ENCODE results near the gene GDF2. TPM values are rescaled to one million over a fixed set of nuclear protein-coding genes. Genes with fewer than 3 reads are reported as not detected.

Gene GDF2
- total and polyA plus RNA-seq, 2 of the 4 experiments (the other 2 are of a cell fraction): under 0.01 TPM; not detected in 1

- 85% methylated on average over 4 of the region's 5 CpGs; no CpG with 5 or more reads in 1 of the 2 experiments for WGBS, 2 experiments (ENCODE audit: extremely low coverage in 2 of 2, insufficient read length in 1 of 2)
- no peak overlapping the region for H2BK15ac ChIP-seq (ENCODE audit: low read depth, low read length)
- no peaks in the 10 kb centered on the region for H3K79me1 ChIP-seq (ENCODE audit: low read depth in 1 of 2, low read length in 2 of 2)
- no peak overlapping the region for H3K4me3 ChIP-seq (ENCODE audit: insufficient read depth, low read depth, low read length)
- ChIA-PET CTCF (no interaction called here), POLR2A (ENCODE audit: unreplicated experiment) (interaction anchor here (0.6 kb wide), 1 partner anchor 43 kb away, joined by 3 read pairs; no protein-coding TSS in a partner anchor)
- DNase-seq: no peak
- no peak overlapping the region for H2BK5ac ChIP-seq (ENCODE audit: low read depth, low read length, poor library complexity, severe bottlenecking)
- H3K14ac ChIP-seq (replicated peaks; ENCODE audit: low read depth, low read length): no peak overlapping the region
- no peak overlapping the region for H2AFZ ChIP-seq (replicated peaks; ENCODE audit: low read length, poor library complexity)
- no peak overlapping the region for H2AK5ac ChIP-seq (ENCODE audit: low read depth, low read length)
- H4K5ac ChIP-seq (ENCODE audit: low read depth, low read length): no peak overlapping the region
- H4K91ac ChIP-seq (ENCODE audit: insufficient read depth, low read depth, low read length): no peak overlapping the region
- intact Hi-C loops (cut with micrococcal nuclease) (loop anchor here (10.0 kb wide), 1 partner anchor 321 kb away; no protein-coding TSS in a partner anchor), dilution Hi-C loops (cut with HindIII; ENCODE audit: low sequenced_read_pairs, unreplicated experiment) (no loop called here), in situ Hi-C loops (cut with MboI; ENCODE audit: low sequenced_read_pairs) (no loop called here)
- no peak overlapping the region for H3K4ac ChIP-seq (ENCODE audit: low read depth, low read length)
- TF ChIP-seq RFX5 (IDR thresholded peaks at IDR 0.05; ENCODE audit: low read depth, low read length): no peak
- no peak for TF ChIP-seq CHD1 (IDR thresholded peaks at IDR 0.05; ENCODE audit: low read depth, low read length)
- no peak for TF ChIP-seq CEBPB (IDR thresholded peaks at IDR 0.05; ENCODE audit: low read depth, low read length)
- TF ChIP-seq FOS (IDR thresholded peaks at IDR 0.05; ENCODE audit: low read depth, low read length): no peak
- TF ChIP-seq USF2 (IDR thresholded peaks at IDR 0.05; ENCODE audit: low read depth, low read length): no peak
- no peak for TF ChIP-seq SMC3 (IDR thresholded peaks at IDR 0.05; ENCODE audit: low read depth, low read length)
- TF ChIP-seq MAZ (IDR thresholded peaks at IDR 0.05; ENCODE audit: borderline replicate concordance, low read depth, low read length): no peak
- no peak for TF ChIP-seq RCOR1 (IDR thresholded peaks at IDR 0.05; ENCODE audit: insufficient replicate concordance, low read length)
- no peak for TF ChIP-seq MAFK (IDR thresholded peaks at IDR 0.05; ENCODE audit: low read depth, low read length)
- H2AK9ac ChIP-seq (replicated peaks; ENCODE audit: low read depth, low read length, poor library complexity): no peak overlapping the region
- H3K9me3 ChIP-seq (ENCODE audit: control insufficient read depth, insufficient read depth, low read length): no peaks in the 10 kb centered on the region
- no peak overlapping the region for H2BK120ac ChIP-seq (ENCODE audit: low read depth, low read length)
- no peak for ATAC-seq (ENCODE audit: low read depth)
- BruUV-seq (replicated peaks): no TSS peak
- H3K36me3 ChIP-seq (ENCODE audit: control insufficient read depth, insufficient read depth, low read length): no peaks in the 10 kb centered on the region
- no peak overlapping the region for H3K4me2 ChIP-seq (ENCODE audit: low read depth, low read length)
- no peaks in the 10 kb centered on the region for H3K9me1 ChIP-seq (ENCODE audit: insufficient read depth, low read length)
- no peaks in the 10 kb centered on the region for H4K20me1 ChIP-seq (ENCODE audit: insufficient read depth, low read length)
- H3K18ac ChIP-seq (ENCODE audit: low read depth, low read length): no peak overlapping the region
- no peak overlapping the region for H4K8ac ChIP-seq (ENCODE audit: low read depth in 2 of 2, low read length in 2 of 2)
- H3K23ac ChIP-seq (ENCODE audit: low read depth, low read length): no peak overlapping the region
- H3K9ac ChIP-seq (ENCODE audit: low read depth, low read length): no peak overlapping the region
- peaks cover 16% of the 10 kb centered on the region for H3K27me3 ChIP-seq (ENCODE audit: control insufficient read depth, insufficient read depth, low read length)
- no peak overlapping the region for H3K56ac ChIP-seq (ENCODE audit: extremely low read depth, insufficient read depth, low read length)
- H3K4me1 ChIP-seq (ENCODE audit: control insufficient read depth, insufficient read depth, low read length): no peaks in the 10 kb centered on the region
- H3K27ac ChIP-seq (ENCODE audit: insufficient read depth, low read length): no peak overlapping the region
- no peak overlapping the region for H2BK20ac ChIP-seq (ENCODE audit: low read depth, low read length)
Observed at GRCh38 chr10:47316131-47316530, 6.1 kb upstream of the GDF2 start.
